ENCODE results near the gene PSMD11. TPM values are rescaled to one million over a fixed set of nuclear protein-coding genes. Genes with fewer than 3 reads are reported as not detected.

PSMD11 gene
- polyA plus RNA-seq, 1 of the 3 experiments (the other 2 are of a cell fraction): 63.1 TPM

DNA sequence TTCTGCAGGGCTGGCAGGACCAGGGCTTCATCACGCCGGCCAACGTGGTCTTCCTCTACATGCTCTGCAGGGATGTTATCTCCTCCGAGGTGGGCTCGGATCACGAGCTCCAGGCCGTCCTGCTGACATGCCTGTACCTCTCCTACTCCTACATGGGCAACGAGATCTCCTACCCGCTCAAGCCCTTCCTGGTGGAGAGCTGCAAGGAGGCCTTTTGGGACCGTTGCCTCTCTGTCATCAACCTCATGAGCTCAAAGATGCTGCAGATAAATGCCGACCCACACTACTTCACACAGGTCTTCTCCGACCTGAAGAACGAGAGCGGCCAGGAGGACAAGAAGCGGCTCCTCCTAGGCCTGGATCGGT, 43.9 kb downstream of the PSMD11 start:
- ChIA-PET CTCF (interaction anchor here (0.7 to 11.0 kb wide), 3 partner anchors 26 to 171 kb away, joined by 3 to 102 read pairs (median 16); no protein-coding TSS in a partner anchor), POLR2A (interaction anchor here (2.6 kb wide), 1 partner anchor 43 kb away, joined by 9 read pairs; the partner anchor contains the start of gene PSMD11)
- Histone ChIP-seq H4K20me1 (ENCODE audit: insufficient read depth) (peaks cover 10% of the 10 kb centered on the region; the same call in 1 of the 2 replicates), H2AFZ (ENCODE audit: low read depth) (no peak overlapping the region), H3F3A (replicated peaks; ENCODE audit: insufficient read depth) (peaks cover 14% of the 10 kb centered on the region), H3K36me3 (replicated peaks in 1 of 2; ENCODE audit: control insufficient read depth in 1 of 2, insufficient read depth in 2 of 2, low read length in 1 of 2) (peaks cover 0 to 30% of the 10 kb centered on the region in 2 experiments), H3K4me2 (peak overlapping the region; percentile 89), H3K27me3 (ENCODE audit: insufficient read depth) (no peaks in the 10 kb centered on the region), H3K9me3 (no peaks in the 10 kb centered on the region), H3K27ac (ENCODE audit: low read depth in 2 of 2, low read length in 1 of 2) (no peak overlapping the region), H3K4me1 (ENCODE audit: control insufficient read depth in 1 of 2, insufficient read depth in 2 of 2, low read depth in 1 of 2, low read length in 1 of 2) (peaks cover 0 to 60% of the 10 kb centered on the region in 2 experiments; a peak in 2 of 4 replicates), H3K4me3 (ENCODE audit: low read depth in 2 of 2, low read length in 1 of 2) (peak overlapping the region; percentile 72 to 76; a peak in 3 of 4 replicates), H3K9ac (no peak overlapping the region), H3K79me2 (ENCODE audit: insufficient read depth) (no peaks in the 10 kb centered on the region), H3K9me2 (no peaks in the 10 kb centered on the region)
- DNase-seq: no peak
- 89% methylated on average over 15 of the region's 16 CpGs for WGBS (ENCODE audit: low lambda C conversion rate)
- no peak for TF ChIP-seq ELF1 (IDR thresholded peaks at IDR 0.05)
- no peak for TF ChIP-seq NFIC (IDR thresholded peaks at IDR 0.05; ENCODE audit: borderline replicate concordance)
- no peak for TF ChIP-seq JUND (IDR thresholded peaks at IDR 0.05)
- no peak for TF ChIP-seq USF1 (IDR thresholded peaks at IDR 0.05; ENCODE audit: borderline replicate concordance, low read depth)
- TF ChIP-seq MAX (IDR thresholded peaks at IDR 0.05; ENCODE audit: low read depth): no peak
- no peak for TF ChIP-seq USF2 (IDR thresholded peaks at IDR 0.05; ENCODE audit: borderline replicate concordance, low read depth, low read length)
- TF ChIP-seq RFX5 (IDR thresholded peaks at IDR 0.05; ENCODE audit: low read length): no peak
- TF ChIP-seq IRF3 (IDR thresholded peaks at IDR 0.05; ENCODE audit: low read depth, low read length): no peak
- no peak for TF ChIP-seq CTCF (IDR thresholded peaks at IDR 0.05)
- TF ChIP-seq NRF1 (IDR thresholded peaks at IDR 0.05; ENCODE audit: low read depth, low read length): no peak
- no peak for TF ChIP-seq FOXM1 (IDR thresholded peaks at IDR 0.05; ENCODE audit: low read depth)
- TF ChIP-seq CHD2 (IDR thresholded peaks at IDR 0.05; ENCODE audit: low read length, partially characterized antibody): no peak
- no peak for TF ChIP-seq EZH2phosphoT487 (IDR thresholded peaks at IDR 0.05; ENCODE audit: borderline replicate concordance, low read depth)
- TF ChIP-seq RXRA (IDR thresholded peaks at IDR 0.05; ENCODE audit: borderline replicate concordance, low read depth): no peak
- no peak for TF ChIP-seq FOXJ3 (CRISPR knock-in tag; IDR thresholded peaks at IDR 0.05)
- no peak for TF ChIP-seq MEF2A (IDR thresholded peaks at IDR 0.05; ENCODE audit: borderline replicate concordance, low read depth)
- no peak for TF ChIP-seq TAF1 (IDR thresholded peaks at IDR 0.05; ENCODE audit: borderline replicate concordance, low read depth, low read length)
- TF ChIP-seq EP300 (IDR thresholded peaks at IDR 0.05; ENCODE audit: borderline replicate concordance in 1 of 2, low read depth in 1 of 2, low read length in 1 of 2): no peak

Data from SK-N-SH (cell line).